Heart left ventricle (tissue), 13 donors: ENCODE data around the gene TP53AIP1.

Experiments used
- POLR2A ChIP-seq, 2 donors: fragments of 450-650 bp; IDR thresholded peaks; one replicate each; pipeline ENCODE4 v1.6.1; 2017; ENCODE audit warnings: antibody characterized with exemption in 2 of 2, mild to moderate bottlenecking in 2 of 2, moderate library complexity in 2 of 2
- TF ChIP-seq, protein P1 (sequence below), 12 donors: fragments of 200-600 bp; sonication (generic) in 4 of 12; IDR thresholded peaks; one replicate each; pipeline versions ENCODE4 v1.5.0 to v1.8.0; 2018 to 2022; ENCODE audit warnings: antibody characterized with exemption in 12 of 12, mild to moderate bottlenecking in 5 of 12
- donor health status: ischemic (EF 13 %, LVEDD 7.1; RV severe dilation, severe dysfunction).
- donor health status: DM: no; HTN: yes; CAD: no.
- donor health status: DM: no; HTN: no; CAD: no.
- donor health status: ischemic (EF 25% LVEDD 6.9; RV normal size, moderate dysfunction).
- donor health status: ischemic (EF 25% LVEDD 5.7; RV mildly dilated, moderate dysfunction).
- donor health status: ischemic (EF 35%, LVEDD 5.7; RV mildly dilated, moderate dysfunction).
- donor health status: nonischemic (EF 11% LVEDD 7.7; RV severe dilation, severe dysfunction).
- donor health status: DM: yes; HTN: yes; CAD: no.
- donor health status: PGD.
- donor health status: ischemic (EF 29% LVEDD 5.4; RV normal size, mild dysfunction).
- donor health status: nonischemic (EF 23%, LVEDD 6.1; RV moderate dilation, normal function).

DNA sequence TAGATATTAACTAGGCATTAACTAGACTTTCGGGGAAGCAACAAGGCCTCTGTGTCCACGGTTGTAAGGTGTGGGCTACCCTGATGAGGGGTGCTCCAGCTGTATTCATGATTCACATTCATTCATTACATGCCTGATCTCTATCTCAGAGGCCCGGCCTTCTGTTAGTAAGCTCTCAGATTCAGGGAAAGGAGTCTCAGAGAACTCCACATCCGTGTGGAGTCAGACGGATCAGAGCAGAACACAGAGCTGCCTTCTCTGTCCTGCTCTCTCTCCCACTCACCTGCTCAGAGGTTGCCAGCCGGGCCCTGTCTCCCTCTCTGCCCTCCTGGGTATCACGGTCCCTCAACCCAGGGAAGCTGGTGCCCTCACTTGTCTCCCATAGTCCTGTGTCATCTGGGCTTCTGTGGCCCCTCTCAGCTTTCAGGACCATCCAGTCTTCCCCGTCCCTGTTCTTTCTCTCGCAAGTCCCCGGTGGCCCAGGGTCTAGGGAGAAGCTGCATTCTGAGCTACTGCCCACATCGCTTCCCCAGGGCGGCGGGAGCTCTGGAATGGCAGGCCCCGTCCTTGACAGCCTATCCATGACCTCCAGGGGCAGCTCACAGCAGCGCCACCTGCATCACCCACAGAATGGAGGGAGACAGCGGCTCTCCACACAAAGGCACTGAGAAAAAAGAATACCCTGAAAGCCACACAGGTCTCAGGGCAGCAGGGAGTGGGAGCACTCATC is 4.3 kb downstream of the TP53AIP1 start:
- TF ChIP-seq, protein P1, sequence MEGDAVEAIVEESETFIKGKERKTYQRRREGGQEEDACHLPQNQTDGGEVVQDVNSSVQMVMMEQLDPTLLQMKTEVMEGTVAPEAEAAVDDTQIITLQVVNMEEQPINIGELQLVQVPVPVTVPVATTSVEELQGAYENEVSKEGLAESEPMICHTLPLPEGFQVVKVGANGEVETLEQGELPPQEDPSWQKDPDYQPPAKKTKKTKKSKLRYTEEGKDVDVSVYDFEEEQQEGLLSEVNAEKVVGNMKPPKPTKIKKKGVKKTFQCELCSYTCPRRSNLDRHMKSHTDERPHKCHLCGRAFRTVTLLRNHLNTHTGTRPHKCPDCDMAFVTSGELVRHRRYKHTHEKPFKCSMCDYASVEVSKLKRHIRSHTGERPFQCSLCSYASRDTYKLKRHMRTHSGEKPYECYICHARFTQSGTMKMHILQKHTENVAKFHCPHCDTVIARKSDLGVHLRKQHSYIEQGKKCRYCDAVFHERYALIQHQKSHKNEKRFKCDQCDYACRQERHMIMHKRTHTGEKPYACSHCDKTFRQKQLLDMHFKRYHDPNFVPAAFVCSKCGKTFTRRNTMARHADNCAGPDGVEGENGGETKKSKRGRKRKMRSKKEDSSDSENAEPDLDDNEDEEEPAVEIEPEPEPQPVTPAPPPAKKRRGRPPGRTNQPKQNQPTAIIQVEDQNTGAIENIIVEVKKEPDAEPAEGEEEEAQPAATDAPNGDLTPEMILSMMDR (IDR thresholded peaks at IDR 0.05) = no peak
- TF ChIP-seq POLR2A (IDR thresholded peaks at IDR 0.05) = no peak
